Skin of body (tissue), 2 donors: Measurements from ENCODE around the gene LCMT2. TPM values are rescaled to one million over a fixed set of nuclear protein-coding genes. Genes with fewer than 3 reads are reported as not detected.
A peak's percentile ranks its signal among the peaks of the same experiment; 100 is the strongest.

ENCODE experiments used
- DNase-seq: peaks from one replicate; lab custom pipeline; 2025; lab: John Stamatoyannopoulos, UW
- total RNA-seq: library from RNA; depleted of rRNA; stranded (reverse); fragments of >200 nt; gene quantifications from one replicate; pipeline ENCODE4 v1.2.3, GENCODE V29; 2014

Gene LCMT2, protein sequence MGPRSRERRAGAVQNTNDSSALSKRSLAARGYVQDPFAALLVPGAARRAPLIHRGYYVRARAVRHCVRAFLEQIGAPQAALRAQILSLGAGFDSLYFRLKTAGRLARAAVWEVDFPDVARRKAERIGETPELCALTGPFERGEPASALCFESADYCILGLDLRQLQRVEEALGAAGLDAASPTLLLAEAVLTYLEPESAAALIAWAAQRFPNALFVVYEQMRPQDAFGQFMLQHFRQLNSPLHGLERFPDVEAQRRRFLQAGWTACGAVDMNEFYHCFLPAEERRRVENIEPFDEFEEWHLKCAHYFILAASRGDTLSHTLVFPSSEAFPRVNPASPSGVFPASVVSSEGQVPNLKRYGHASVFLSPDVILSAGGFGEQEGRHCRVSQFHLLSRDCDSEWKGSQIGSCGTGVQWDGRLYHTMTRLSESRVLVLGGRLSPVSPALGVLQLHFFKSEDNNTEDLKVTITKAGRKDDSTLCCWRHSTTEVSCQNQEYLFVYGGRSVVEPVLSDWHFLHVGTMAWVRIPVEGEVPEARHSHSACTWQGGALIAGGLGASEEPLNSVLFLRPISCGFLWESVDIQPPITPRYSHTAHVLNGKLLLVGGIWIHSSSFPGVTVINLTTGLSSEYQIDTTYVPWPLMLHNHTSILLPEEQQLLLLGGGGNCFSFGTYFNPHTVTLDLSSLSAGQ
- 4.4 TPM for total RNA-seq

DNA sequence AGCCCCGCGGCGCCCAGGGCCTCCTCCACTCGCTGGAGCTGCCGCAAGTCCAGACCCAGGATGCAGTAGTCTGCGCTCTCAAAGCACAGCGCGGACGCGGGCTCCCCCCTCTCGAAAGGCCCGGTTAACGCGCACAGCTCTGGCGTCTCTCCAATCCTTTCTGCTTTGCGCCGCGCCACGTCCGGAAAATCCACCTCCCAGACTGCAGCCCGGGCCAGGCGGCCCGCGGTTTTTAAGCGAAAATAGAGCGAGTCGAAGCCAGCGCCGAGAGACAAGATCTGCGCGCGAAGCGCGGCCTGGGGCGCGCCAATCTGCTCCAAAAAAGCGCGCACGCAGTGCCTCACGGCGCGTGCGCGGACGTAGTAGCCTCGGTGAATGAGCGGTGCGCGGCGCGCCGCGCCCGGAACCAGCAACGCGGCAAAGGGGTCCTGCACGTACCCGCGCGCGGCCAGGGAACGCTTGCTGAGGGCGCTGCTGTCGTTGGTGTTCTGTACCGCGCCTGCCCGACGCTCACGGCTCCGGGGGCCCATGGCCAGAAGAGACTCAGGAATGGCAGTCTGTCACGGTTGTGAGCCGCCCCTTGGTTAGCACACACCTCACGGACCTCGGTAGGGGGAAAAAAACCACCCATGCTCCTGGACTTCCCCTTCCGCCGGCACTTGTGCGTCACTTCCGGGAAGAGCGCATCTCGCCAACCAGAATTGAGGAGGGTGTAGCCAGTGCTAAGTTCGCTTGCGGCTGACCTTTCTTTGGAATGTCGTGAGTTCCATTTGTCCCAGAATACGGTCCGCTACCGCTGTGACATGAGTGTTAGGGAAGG lies at the start of gene LCMT2:
Gene LCMT2 (minus strand): TSS at position 614 of the 820 bp plus-strand sequence. CDS start 84 bp downstream, at position 530.
- peak; percentile 93 for DNase-seq

DNA sequence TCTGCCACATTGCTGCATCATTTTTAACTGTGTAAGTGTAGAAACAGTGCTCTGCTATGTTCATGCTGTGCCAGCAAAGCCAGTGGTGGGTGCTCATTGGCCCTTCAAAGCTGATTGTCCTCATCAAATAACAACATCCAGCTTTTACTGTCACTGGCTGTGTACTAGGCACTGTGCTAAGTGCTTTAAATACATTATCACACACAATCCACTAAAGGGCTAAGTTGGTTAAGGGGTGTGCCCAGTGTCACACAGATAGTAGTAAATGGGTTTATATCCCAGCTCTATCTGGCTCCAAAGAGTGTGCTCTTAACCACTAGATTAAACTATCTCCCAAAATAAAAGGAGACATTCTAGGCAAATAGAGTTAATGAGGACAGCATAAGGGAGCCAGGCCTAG lies 48.2 kb upstream of the LCMT2 start:
- DNase-seq, result no peak

DNA sequence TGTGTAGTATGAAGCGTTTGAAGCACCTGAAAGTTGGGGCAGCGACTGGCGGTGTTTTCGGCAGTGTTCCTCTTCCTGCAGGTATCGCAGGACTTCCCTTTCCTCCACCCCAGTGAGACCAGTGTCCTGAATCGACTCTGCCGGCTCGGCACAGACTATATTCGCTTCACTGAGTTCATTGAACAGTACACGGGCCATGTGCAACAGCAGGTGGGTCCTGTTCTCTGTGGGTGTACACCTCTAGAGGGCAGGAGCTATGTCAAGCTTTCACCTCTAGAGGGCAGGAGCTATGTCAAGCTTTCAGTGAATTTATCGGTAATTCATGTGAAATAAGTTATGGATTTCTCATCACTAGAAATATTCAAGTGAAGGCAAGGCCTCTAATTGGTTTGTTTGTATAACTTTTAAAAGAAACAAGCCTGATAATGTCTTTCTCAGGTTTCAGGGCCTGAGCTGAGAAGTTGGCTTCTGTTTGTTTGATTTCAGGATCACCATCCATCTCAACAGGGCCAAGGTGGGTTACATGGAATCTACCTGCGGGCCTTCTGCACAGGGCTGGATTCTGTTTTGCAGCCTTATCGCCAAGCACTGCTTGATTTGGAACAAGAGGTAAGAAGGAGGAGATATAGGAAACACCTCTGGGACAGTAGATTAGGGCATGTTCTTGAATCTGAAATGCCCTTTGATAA lies 45.8 kb upstream of the LCMT2 start:
- no peak for DNase-seq

DNA sequence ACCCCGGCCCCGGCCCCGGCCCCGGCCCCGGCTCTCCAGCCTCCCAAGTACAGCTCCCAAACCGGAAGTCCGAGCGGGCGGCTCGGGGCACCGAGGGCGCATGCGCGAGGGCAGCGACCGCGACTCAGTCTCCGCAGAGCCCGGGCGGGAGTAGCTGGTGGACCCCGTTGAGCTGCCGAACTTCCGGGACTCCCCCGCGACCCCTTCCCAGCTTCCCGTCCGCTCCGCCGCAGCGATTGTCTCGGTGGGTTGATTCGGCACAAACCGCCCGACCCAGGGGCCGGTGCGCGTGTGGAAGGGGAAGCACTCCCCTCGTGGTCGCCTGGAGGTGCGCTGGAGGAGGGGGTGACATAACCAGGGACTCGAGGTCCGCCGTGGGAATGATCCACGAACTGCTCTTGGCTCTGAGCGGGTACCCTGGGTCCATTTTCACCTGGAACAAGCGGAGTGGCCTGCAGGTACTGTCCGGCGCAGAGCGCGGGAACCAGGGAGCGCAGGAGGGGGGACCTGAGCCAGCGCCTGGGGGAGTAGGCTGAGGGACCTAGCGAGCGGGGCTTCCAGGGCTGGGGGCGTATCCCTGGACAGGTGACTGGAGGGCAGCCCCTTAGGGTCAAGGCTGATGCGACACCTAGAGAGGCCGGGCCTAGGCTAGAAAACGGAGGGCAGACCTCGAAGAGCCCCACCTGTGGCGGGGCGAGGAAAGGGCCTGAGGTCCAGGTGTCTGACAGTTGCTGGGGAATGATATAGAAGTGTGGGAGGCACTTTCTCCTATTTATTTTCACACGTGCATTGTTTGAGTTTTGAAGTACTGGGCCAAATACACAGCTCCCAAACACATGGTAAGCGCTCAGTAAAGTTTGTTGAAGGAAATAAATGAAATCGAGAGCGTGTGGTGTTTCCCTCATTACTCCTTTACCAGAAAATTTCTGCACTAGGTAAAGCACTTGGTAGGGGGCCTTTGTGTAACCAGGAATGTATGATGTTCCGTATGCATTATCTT lies 40.9 kb upstream of the LCMT2 start, which contains the start of the genes TUBGCP4 and ZSCAN29:
Gene TUBGCP4 (plus strand): TSS at position 127 of the 1,000 bp plus-strand sequence. CDS start 254 bp downstream, at position 381.
Gene ZSCAN29 (minus strand): TSS at position 69 of the 1,000 bp plus-strand sequence. CDS start 1,130 bp downstream, outside the sequence.
- peak; percentile 17 for DNase-seq

DNA sequence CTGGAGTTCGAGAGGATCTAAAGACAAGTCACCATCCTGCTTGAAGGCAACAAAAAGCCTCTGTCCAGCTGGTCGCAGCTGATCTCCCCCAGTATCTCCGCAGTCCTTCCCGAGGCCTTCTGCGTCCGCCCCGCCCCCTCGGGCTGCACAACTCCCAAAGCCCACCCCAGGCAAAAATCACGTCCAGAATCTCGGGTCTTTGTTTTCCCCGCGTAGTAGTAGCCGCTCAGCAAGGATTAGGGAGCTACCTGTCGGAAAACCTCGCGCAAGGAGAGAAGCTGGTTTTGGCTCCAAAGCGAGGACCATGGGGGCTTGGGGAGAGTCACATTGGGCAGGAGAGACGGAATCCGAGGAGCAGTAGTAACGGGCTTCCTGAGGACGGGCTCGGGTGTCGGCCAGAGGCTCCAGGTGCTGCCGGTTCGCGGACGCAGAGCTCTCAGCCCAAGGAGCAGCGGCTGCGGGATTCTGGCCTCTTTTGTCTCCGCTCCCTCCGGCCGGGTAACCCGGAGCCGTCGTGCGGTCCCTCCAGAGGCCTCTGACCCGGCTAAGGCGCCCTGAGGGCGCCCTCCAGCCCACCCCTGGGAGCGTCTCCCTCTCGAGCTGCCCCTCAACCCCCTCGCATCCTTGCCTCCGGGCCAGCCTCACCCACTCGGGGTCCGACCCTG lies 40.1 kb upstream of the LCMT2 start:
- no peak for DNase-seq

DNA sequence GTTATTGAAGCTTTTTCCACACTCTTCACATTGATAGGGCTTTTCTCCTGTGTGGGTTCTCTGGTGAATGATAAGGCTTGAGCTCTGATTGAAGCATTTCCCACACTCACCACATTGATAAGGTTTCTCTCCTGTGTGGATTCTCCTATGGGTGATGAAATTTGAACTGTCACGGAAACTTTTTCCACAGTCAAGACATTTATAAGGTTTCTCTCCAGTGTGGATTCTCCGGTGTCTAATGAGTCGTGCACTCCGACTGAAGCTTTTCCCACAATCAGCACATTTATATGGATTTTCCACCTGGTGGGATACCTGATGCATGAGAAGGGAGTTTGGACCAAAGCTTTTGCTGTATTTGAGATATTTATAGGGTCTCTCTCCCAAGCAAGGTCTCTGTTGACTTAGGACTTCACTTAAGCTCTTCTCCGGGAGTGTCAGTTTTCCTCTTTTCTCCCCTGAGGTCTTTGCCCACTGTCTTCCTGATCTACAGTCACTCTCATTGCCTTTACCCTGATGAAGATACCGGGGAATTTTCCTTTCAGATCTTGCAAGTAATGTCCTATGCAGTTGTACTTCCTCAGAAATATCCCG lies 31.0 kb upstream of the LCMT2 start:
- DNase-seq, result no peak

DNA sequence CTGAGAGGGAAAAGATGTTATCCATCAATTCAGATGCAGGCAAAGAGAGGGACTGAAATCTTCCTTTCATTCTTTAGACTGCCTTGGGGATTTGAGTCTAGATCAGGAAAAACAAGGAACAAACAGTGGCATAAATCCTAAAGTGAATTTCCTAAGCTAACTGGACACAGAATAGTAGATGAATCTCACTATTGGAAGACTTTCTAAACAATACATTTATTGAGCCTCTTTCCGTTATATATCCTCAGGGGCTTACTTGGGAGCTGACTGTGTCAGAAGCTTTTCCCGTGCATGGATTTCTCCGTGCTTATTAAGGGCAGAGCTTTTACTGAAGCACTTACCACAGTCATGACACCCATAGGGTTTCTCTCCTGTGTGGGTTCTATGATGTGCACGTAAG lies 30.4 kb upstream of the LCMT2 start:
- DNase-seq, result no peak

DNA sequence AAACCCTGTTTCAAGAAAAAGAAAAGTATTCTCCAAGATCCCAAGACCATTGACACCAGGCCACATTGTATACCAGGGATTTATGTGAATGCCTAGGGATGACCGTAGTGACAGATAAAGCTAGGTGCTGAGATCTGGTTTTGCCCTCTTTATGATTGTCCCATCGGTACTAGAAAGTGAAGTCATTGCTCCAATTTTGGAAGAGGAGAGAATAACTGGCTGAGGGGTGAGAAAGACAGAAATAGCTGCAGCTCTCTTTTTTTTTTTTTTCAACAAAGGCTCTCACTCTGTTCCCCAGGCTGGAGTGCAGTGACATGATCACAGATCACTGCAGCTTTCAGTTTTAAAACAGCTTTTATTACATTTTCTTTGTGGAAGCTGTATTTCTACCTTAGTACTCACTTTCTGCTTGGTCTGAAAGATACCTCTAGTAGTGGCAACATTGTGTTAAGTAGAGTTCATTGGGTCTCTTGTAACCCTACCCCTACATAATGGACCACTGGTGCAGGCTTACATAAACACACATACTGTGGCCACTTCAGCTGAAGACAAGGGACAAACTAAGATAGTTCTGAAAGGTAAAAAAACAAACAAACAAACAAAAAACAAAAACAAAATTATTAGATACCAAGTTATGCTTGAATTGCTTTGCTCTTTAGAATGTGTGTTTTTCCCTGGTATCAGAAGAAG lies 22.5 kb upstream of the LCMT2 start:
- no peak for DNase-seq

DNA sequence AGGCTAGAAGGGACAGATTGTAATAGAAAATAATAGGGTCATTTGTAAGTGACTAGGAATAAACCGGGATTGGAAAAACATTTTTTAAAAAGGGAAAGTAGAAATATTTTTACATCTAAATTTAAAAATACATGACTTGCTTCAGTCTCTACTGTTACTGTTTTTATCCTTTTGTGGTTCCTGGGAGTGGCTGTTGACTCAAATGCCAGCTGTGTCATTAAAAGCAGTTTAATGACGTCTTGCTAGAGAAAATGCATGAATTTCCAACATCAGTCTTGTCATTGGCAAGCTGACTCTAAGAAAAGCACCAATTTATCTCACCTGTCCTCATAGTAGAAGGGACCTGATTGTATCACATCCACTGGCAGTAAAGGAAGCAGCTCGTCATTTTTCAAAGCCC lies 16.7 kb upstream of the LCMT2 start:
- DNase-seq, result no peak

DNA sequence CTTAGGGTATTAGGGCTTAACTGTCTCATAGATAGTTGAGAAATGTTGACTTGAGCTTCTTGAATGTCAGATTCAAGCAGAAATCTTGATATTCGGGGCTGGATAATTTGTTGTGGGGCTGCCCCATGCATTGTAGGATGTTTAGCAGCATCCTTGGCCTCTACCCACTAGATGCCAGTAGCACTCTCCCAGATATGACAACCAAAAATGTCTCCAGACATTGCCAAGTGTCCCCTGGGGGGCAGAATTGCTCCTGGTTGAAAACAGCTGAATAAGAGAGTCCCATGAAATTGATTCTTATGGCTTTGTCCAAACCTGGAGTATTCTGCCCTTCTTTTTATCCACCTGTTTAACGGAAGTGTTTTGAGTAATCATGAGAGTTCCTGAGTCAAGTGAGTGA lies 15.9 kb upstream of the LCMT2 start:
- DNase-seq, result no peak

DNA sequence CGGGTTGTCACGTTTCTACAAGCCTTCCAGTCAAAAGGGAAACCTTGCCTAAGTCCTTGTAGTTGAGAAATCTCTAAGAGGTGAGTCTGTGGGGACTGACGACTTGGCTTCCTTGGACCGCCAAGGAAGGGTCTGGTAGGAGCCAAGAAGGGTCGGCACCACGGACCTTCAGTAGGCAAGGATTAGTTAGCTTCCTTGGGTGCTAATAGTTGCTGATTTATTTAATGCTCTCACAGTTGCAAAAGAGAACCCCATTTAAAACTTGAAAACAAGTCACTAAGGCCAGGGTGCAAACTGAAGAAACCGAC lies 361 bp upstream of the LCMT2 start:
- no peak for DNase-seq

DNA sequence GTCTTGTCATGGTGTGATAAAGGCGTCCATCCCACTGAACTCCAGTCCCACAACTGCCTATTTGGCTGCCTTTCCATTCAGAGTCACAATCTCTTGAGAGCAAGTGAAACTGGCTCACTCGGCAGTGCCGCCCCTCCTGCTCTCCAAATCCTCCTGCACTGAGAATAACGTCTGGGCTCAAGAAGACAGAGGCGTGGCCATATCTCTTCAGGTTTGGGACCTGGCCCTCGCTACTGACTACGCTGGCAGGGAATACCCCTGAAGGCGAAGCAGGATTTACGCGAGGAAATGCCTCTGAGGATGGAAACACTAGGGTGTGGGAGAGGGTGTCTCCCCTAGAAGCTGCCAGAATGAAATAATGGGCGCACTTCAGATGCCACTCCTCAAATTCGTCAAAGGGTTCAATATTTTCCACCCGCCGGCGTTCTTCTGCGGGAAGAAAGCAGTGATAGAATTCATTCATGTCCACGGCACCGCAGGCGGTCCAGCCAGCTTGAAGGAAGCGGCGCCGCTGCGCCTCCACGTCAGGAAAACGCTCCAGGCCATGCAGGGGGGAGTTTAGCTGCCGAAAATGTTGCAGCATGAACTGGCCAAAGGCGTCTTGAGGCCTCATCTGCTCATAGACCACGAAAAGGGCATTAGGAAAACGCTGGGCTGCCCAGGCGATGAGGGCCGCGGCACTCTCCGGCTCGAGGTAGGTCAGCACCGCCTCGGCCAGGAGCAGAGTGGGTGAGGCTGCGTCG lies 985 bp downstream of the LCMT2 start:
- DNase-seq, result peak; percentile 39

DNA sequence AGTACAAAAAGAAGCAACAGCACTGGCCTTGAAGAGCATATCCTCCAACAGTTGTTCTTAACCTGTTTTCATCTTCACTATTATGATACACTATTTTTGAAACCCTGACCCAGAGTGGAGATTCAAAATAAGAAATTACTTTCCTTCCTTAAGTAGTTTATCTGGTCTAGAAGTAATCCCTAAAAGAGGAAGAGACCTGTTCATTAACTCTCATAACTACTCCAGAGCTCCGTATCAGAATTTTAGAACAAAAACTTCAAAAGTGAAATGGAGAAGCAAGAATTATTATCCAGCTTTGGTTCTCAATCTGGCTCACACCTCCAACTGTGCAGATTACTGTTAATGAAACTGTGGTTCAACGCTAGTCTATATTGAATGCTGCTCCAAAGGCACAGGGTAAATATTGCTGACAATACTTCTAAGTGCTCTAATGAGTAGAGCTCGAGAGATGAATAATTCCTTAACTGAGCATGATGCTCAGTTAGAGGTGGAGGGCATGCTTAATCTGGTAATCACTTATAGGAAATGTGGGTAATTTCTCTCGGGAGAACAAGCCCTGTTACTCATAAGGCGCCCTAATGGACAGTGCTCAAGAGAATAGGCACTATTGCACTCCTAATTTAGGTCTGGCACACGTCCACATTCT lies 5.2 kb downstream of the LCMT2 start:
- no peak for DNase-seq

DNA sequence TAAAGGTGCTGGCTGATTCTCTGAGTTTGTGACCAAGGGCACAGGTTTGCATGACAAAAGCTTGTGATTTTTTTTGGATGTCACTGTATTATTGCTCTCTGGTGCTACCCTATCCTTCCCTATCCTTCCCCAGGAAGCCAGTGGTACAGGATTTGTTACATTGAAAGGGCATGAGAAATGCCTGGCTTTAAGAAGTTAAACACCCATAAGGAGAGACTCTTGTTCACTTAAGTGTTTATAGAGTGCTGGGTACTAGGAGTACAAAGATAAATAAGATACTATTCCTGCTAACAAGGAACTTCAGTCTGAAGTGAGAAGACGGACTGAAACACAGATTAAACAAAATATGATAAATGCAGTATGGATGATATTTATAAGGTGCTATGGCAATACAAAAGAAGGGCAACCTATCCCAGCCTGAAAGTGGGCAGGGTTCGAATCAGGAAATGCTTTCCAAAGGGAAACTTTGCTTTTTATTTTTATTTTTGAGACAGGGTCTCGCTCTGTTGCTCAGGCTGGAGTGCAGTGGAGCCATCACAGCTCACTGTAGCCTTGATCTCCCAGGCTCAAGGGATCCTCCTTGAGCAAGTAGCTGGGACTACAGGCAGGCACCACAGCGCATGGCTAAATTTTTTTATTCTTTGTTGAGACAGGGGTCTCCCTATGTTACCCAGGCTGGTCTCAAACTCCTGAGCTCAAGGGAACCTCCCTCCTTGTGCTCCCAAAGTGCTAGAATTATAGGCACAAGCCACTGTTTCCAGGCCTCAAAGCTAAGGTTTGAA lies 11.2 kb downstream of the LCMT2 start:
- DNase-seq, result no peak

DNA sequence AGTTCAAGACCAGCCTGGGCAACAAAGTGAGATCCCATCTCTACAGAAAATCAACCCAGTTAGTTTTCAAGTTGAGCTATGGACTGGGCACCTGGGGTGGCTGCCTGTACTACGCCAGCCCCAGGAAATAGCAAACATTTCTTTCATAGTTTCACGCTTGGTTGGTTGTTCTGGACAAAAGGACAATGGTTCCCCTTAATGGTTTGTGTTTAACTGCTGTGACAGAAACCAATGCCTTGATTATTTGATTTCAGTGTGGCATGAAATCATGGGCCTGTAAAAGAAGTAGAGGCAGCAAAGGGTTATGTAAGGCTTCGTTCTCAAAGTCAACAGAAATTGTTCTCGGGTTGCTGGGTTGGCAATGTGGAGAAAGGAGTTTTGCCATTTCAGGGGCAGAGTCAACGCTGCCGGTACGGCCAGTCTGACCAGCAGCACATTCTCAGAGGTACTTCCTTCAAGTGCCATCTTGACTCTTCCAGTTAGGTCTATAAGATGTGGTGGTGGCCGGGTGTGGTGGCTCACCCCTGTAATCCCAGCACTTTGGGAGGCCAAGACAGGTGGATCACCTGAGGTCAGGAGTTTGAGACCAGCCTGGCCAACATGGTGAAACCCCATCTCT lies 12.7 kb downstream of the LCMT2 start:
- no peak for DNase-seq

DNA sequence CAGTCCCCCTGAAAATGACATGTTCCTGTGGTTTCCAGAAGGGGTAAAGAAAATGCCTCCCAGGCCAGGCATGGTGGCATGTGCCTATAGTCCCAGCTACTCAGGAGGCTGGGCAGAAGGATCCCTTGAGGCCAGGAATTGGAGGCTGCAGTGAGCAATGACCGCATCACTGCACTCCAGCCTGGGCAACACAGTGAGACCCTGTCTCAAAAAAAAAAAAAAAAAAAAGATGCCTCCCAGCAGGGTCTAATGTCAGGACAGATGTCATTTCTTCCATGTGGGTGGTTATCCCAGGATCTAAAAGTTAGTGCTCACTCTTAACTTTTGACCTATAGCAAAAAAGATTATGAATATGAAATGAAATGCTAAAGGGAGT lies 13.4 kb downstream of the LCMT2 start:
- no peak for DNase-seq
